NCI-H128 (cell line): ENCODE data around the gene HAPSTR1.
"Not testable (repeated sequence)": the region's sequence is repeated elsewhere in the genome, so short reads cannot be mapped to it uniquely, and the experiment has no call there.

Experiments
- DNase-seq: peaks from one replicate; lab custom pipeline; 2025; ENCODE audit not compliant: unreplicated experiment; lab: John Stamatoyannopoulos, UW

Gene HAPSTR1

GRCh38 chr16:9090960-9091866 lies at the start of gene HAPSTR1:
Gene HAPSTR1 (plus strand): TSS chr16:9091644. CDS start chr16:9092045, 401 bp downstream.
- peak; percentile 95 for DNase-seq

- no peak for DNase-seq
Measured at GRCh38 chr16:9042533-9042932, 48.9 kb upstream of the HAPSTR1 start.

- DNase-seq = no peak
Measured at GRCh38 chr16:9042964-9043680, 48.3 kb upstream of the HAPSTR1 start.

- not testable (repeated sequence) for DNase-seq
Measured at GRCh38 chr16:9045562-9045961, 45.9 kb upstream of the HAPSTR1 start.

- DNase-seq = no peak
Measured at GRCh38 chr16:9046667-9047055, 44.8 kb upstream of the HAPSTR1 start.

- DNase-seq = no peak
Measured at GRCh38 chr16:9047689-9048301, 43.6 kb upstream of the HAPSTR1 start.

- no peak for DNase-seq
Measured at GRCh38 chr16:9048302-9048700, 43.1 kb upstream of the HAPSTR1 start.

- no peak for DNase-seq
Measured at GRCh38 chr16:9049241-9049640, 42.2 kb upstream of the HAPSTR1 start.

GRCh38 chr16:9050102-9050830 lies 41.2 kb upstream of the HAPSTR1 start:
- no peak for DNase-seq

GRCh38 chr16:9053006-9053601 lies 38.3 kb upstream of the HAPSTR1 start:
- DNase-seq = no peak

GRCh38 chr16:9054460-9054859 lies 37.0 kb upstream of the HAPSTR1 start:
- DNase-seq = no peak

GRCh38 chr16:9055115-9055514 lies 36.3 kb upstream of the HAPSTR1 start:
- DNase-seq = no peak

- DNase-seq = no peak
Measured at GRCh38 chr16:9055661-9056060, 35.8 kb upstream of the HAPSTR1 start.

- no peak for DNase-seq
Measured at GRCh38 chr16:9056061-9056460, 35.4 kb upstream of the HAPSTR1 start.

- no peak for DNase-seq
Measured at GRCh38 chr16:9058211-9058610, 33.2 kb upstream of the HAPSTR1 start.

- DNase-seq = no peak
Measured at GRCh38 chr16:9060225-9060624, 31.2 kb upstream of the HAPSTR1 start.

GRCh38 chr16:9061358-9061813 lies 30.1 kb upstream of the HAPSTR1 start:
- DNase-seq = no peak

- DNase-seq = no peak
Measured at GRCh38 chr16:9062301-9062700, 29.1 kb upstream of the HAPSTR1 start.

- DNase-seq = no peak
Measured at GRCh38 chr16:9065077-9065476, 26.4 kb upstream of the HAPSTR1 start.

- DNase-seq = no peak
Measured at GRCh38 chr16:9068886-9069285, 22.6 kb upstream of the HAPSTR1 start.

- no peak for DNase-seq
Measured at GRCh38 chr16:9070254-9070653, 21.2 kb upstream of the HAPSTR1 start.
